GM12864 (cell line): ENCODE data around the gene PLCL1.

Experiments used
- DNase-seq: peaks from one replicate; pipeline ENCODE4 v3.0.0-alpha.2; 2011; ENCODE audit warnings: low read depth
- H3K4me3 ChIP-seq: 2 replicates; pipeline ENCODE4 v1.5.1; 2011; ENCODE audit warnings: mild to moderate bottlenecking, low read depth, low read length, control low read depth
- TF ChIP-seq, protein P1 (sequence below): IDR thresholded peaks from 2 replicates; pipeline ENCODE4 v1.5.1; 2011; ENCODE audit warnings: low read depth, mild to moderate bottlenecking, moderate library complexity, low read length, control low read depth, inconsistent platforms; ENCODE audit errors: missing control alignments

PLCL1 gene

DNA sequence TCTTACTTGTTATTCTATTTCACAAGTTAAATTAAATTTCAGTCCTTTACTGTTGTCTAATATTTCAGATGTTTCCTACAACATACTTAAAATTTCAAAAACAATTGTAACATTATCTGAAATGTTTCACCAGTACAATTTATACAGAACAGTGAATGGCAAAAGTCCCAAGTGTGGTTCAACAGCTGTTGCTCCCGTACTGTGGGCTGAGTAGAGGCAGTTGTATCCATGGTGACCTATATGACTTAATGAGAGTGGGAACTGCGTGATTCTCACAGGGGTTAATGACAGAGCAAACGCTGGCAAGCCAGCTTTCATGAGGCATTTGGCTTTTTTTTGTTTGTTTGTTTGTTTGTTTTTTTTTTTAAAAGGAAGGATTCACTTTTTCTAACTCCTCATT is 5.3 kb upstream of the PLCL1 start:
- H3K4me3 ChIP-seq = no peak overlapping the region
- TF ChIP-seq, protein P1, sequence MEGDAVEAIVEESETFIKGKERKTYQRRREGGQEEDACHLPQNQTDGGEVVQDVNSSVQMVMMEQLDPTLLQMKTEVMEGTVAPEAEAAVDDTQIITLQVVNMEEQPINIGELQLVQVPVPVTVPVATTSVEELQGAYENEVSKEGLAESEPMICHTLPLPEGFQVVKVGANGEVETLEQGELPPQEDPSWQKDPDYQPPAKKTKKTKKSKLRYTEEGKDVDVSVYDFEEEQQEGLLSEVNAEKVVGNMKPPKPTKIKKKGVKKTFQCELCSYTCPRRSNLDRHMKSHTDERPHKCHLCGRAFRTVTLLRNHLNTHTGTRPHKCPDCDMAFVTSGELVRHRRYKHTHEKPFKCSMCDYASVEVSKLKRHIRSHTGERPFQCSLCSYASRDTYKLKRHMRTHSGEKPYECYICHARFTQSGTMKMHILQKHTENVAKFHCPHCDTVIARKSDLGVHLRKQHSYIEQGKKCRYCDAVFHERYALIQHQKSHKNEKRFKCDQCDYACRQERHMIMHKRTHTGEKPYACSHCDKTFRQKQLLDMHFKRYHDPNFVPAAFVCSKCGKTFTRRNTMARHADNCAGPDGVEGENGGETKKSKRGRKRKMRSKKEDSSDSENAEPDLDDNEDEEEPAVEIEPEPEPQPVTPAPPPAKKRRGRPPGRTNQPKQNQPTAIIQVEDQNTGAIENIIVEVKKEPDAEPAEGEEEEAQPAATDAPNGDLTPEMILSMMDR = no peak
- no peak for DNase-seq

DNA sequence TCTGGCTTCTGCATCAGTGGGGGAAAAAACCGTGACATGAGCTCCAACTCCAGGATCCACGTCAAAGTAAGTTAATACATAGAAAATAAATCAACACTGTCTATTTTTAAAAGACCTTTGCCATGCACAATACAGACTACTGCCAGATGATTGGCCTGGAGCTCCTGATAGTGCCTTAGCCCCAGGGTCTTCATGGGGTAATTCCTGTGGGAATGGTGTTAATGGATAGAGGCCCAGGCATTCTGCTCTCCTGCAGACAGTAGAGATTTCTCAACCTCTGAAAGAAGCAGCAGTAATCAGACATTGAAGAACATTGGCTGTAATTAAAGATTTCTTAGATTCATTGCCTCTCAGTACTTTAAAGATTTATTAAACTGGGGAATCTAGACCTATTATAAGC is 4.3 kb upstream of the PLCL1 start:
- H3K4me3 ChIP-seq = no peak overlapping the region
- DNase-seq = no peak
- TF ChIP-seq, protein P1 = no peak

DNA sequence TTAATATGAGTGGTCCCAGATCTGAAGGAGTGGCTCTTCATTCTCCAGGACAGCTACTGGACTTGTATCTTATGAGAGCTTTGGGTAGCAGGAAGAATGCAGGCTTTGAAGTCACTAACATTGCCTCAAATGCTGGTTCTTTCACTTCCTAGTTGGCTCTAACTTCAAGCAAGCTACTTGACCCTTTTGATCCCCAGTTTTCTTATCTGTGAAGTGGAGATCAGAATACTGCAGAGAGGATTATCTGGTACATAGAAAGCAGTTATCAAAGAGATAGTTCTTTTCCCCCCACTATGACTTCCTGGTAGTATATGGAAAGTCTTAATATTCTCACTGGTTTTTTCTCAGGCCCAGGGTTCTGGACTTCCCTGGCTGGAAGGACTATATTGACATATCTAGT is 3.4 kb upstream of the PLCL1 start:
- H3K4me3 ChIP-seq = no peak overlapping the region

DNA sequence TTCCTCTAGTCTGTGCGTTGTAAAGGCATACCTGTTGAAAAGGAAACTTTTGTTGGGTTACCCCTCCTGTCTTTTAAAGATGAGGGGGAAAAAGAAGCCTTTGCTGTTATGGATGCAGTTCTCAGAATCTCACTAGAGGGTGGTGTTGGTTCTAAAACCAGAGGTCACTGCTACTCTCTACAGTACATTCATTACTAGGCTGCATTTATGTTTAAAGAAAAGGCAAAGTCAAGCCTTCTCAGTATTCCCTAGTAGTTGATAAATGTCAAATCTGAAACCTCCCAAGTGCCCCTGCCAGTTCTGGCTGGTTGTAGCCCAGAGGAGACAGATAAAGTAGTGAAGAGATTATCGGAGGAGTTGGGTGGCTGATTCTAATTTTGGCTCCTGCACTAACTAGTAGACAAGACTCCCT is 1.4 kb upstream of the PLCL1 start:
- DNase-seq = peak; percentile 12
- H3K4me3 ChIP-seq = no peak overlapping the region
- TF ChIP-seq, protein P1 = peak; percentile 74

More for the DNA sequence above, 3.4 kb upstream of the PLCL1 start:
- DNase-seq = no peak
- TF ChIP-seq, protein P1 = no peak

DNA sequence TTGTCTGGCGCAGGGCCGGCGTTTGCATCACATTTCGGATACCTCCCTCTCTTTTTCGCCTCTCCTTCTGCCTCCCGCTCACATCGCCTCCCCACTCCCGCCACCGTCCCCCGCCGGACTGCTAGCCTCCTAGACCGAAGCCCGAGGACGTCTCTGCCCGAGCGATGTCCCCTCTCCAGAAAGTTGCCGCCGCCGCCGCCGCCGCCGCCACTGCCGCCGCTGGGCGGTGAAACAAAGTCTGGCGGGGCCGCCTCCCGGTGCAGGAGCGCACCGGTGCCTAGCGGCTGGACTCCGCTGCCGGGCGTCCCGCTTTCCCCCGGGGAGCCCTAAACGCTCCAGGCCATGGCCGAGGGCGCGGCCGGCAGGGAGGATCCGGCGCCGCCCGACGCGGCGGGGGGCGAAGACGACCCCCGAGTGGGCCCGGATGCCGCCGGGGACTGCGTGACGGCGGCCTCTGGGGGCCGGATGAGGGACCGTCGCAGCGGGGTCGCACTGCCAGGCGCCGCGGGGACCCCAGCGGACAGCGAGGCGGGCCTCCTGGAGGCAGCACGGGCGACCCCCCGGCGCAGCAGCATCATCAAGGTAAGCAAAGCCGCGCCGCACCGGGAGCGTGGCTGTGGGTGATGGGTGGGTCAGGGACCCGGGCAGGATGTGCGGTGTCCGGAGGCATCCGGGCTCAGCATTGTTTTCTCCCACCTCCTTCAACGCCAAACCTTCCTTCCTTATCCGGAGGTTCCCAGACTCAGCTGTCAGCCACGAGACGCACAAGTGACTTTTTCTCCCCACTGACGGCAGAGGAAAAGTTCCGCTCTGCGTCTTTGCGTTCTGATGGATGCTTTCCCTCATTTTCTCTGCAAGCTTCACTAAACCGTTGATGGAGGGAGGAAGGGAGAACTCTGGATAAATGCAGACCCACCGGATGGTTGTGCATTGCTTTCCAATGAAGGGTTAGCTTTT is 643 bp downstream of the PLCL1 start:
- no peak for DNase-seq
- TF ChIP-seq, protein P1 = peak; percentile 6
- H3K4me3 ChIP-seq = peak overlapping the region; percentile 47

DNA sequence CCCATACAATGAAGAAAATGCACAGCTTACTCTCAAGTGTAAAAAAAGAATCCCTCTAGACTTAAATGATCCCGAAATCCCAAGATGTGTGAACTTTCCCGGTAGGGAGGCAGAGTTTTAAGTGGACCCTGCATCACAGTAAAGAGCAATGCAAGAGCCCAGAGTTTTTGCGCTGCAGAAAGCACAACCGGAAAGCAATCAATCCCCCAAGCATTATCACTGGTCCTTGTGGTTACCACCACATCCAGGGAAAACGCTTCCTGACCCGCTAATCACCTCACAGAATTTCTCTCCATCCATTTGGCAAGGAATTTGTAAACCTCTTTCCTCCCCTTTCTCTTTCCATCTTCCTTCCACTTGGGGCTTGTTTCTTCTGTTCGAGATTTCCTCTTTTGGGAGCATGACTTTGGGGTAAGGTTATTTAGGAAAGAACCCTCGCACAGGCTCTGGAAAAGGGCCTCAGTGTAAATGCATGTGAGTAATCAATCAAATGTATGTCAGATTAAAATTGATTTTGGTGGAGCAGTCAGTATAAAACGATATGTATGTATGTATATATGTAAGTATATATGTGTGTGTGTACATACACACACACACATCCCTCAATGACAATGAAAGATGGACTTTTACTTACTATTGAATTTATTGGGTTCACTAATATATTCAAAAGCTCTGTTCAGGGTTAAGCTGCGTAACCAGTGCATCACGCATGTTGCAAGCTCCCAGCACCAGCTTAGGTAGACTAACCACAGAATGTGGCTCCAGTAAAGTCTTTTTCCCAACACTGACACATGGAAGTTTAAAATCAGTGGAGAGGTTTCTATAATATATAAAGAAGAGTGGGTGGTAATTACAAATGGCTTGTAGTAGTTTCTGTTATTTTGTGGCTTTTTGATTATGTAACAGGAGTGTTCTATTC is 1.6 kb downstream of the PLCL1 start:
- DNase-seq = no peak
- TF ChIP-seq, protein P1 = no peak
- no peak overlapping the region for H3K4me3 ChIP-seq
